HCT116 (cell line): ENCODE results near the gene LSS. TPM values are rescaled to one million over a fixed set of nuclear protein-coding genes. Genes with fewer than 3 reads are reported as not detected.

Experiments used
- ATAC-seq: fragments of 200-7000 bp; cut with Tn5 transposase; 2 replicates; pipeline ENCODE4 v1.9.1; 2020; ENCODE audit warnings: mild to moderate bottlenecking, moderate library complexity
- BruUV-seq: library from RNA; stranded (reverse); fragments of 400-500 nt; replicated peaks from 2 replicates; lab custom pipeline; 2021; lab: Mats Ljungman, UMichigan
- CTCF ChIA-PET: fragments of 300-600 bp; sonication (Branson Sonifier 250); formaldehyde crosslinking; loops from one replicate; lab custom pipeline; 2021; ENCODE audit warnings: antibody characterized with exemption; lab: Charles Lee
- POLR2A ChIA-PET: fragments of 300-600, 350-600 bp; sonication (Branson Sonifier 250); formaldehyde crosslinking; loops from one replicate; lab custom pipeline; 2021; ENCODE audit warnings: antibody characterized with exemption; lab: Charles Lee
- RAD21 ChIA-PET, 2 experiments: fragments of 300-600 bp; sonication (Branson Sonifier 250); formaldehyde crosslinking; loops; one replicate each; lab custom pipeline; 2023; ENCODE audit warnings: low total read pairs in 2 of 2; ENCODE audit not compliant: uncharacterized antibody in 2 of 2, unreplicated experiment in 2 of 2, low non-redundant PET in 1 of 2; lab: Charles Lee
- DNase-seq: peaks from one replicate; pipeline ENCODE4 v3.0.0-alpha.2; 2010; ENCODE audit warnings: low read depth, low spot score
- H2AFZ ChIP-seq: fragments of 200-600 bp; shearing (Covaris generic), sonication (generic); 2 replicates; pipeline ENCODE4 v1.6.1; 2017; ENCODE audit warnings: low read depth, mixed run types, mixed read lengths, antibody characterized with exemption, low read length; ENCODE audit not compliant: poor library complexity, severe bottlenecking
- H3K27ac ChIP-seq: 2 replicates; pipeline ENCODE4 v1.5.1; 2012; ENCODE audit warnings: low read depth, low read length
- H3K27me3 ChIP-seq: fragments of 200-600 bp; sonication (generic); 2 replicates; pipeline ENCODE4 v1.6.1; 2016; ENCODE audit warnings: mixed run types, low read length, mixed read lengths; ENCODE audit not compliant: insufficient read depth
- H3K36me3 ChIP-seq, 2 experiments: fragments of 200-500 bp in 1 of 2; fragments of 200-600 bp in 1 of 2; sonication (Bioruptor generic) in 1 of 2; sonication (generic) in 1 of 2; 2 replicates each; pipeline versions ENCODE4 v1.5.1 to v1.6.1; 2014 to 2016; ENCODE audit warnings: low read length in 2 of 2, inconsistent platforms in 1 of 2, mixed read lengths in 1 of 2, mixed run types in 1 of 2; ENCODE audit not compliant: insufficient read depth in 2 of 2, control insufficient read depth in 1 of 2
- H3K4me1 ChIP-seq, 2 experiments: fragments of 200-600 bp in 1 of 2; sonication (generic) in 1 of 2; 2 replicates each; pipeline versions ENCODE4 v1.5.1 to v1.6.1; 2012 to 2017; ENCODE audit warnings: low read length in 2 of 2, inconsistent platforms in 1 of 2, mild to moderate bottlenecking in 1 of 2, mixed read lengths in 1 of 2, mixed run types in 1 of 2, moderate library complexity in 1 of 2; ENCODE audit not compliant: insufficient read depth in 2 of 2, control insufficient read depth in 1 of 2
- H3K4me2 ChIP-seq: fragments of 200-600 bp; sonication (generic); 2 replicates; pipeline ENCODE4 v1.6.1; 2017; ENCODE audit warnings: mixed run types, low read length, mixed read lengths
- H3K4me3 ChIP-seq, 2 experiments: fragments of 200-600 bp in 1 of 2; sonication (generic) in 1 of 2; replicated peaks in 1 of 2; 2 replicates each; pipeline ENCODE4 v1.5.1; 2011 to 2016; ENCODE audit warnings: low read length in 2 of 2, control low read depth in 1 of 2, low read depth in 1 of 2, mild to moderate bottlenecking in 1 of 2, mixed read lengths in 1 of 2, mixed run types in 1 of 2
- H3K79me2 ChIP-seq: fragments of 200-600 bp; sonication (generic); 2 replicates; pipeline ENCODE4 v1.6.1; 2017; ENCODE audit warnings: mild to moderate bottlenecking, mixed run types, low read length, moderate library complexity, mixed read lengths; ENCODE audit not compliant: insufficient read depth
- H3K9ac ChIP-seq: fragments of 200-600 bp; sonication (generic); 2 replicates; pipeline ENCODE4 v1.6.1; 2016; ENCODE audit warnings: low read length, mixed read lengths
- H3K9me2 ChIP-seq: fragments of 200-600 bp; sonication (generic), shearing (Covaris generic); 2 replicates; pipeline ENCODE4 v1.6.1; 2017; ENCODE audit warnings: mixed run types, mild to moderate bottlenecking, moderate library complexity; ENCODE audit not compliant: insufficient read depth
- H3K9me3 ChIP-seq, 2 experiments: fragments of 200-500 bp in 1 of 2; fragments of 200-600 bp in 1 of 2; sonication (Bioruptor generic) in 1 of 2; sonication (generic) in 1 of 2; 2 replicates each; pipeline ENCODE4 v1.6.1; 2014 to 2017; ENCODE audit warnings: low read length in 2 of 2, mixed read lengths in 2 of 2, inconsistent platforms in 1 of 2, low read depth in 1 of 2, mild to moderate bottlenecking in 1 of 2, mixed run types in 1 of 2, moderate library complexity in 1 of 2; ENCODE audit not compliant: control insufficient read depth in 1 of 2, insufficient read depth in 1 of 2
- H4K20me1 ChIP-seq: fragments of 200-600 bp; sonication (generic), shearing (Covaris generic); 2 replicates; pipeline ENCODE4 v1.6.1; 2017; ENCODE audit warnings: mixed run types, mild to moderate bottlenecking, moderate library complexity; ENCODE audit not compliant: insufficient read depth
- CBX3 ChIP-seq: IDR thresholded peaks from 2 replicates; pipeline ENCODE4 v1.6.1; 2012; ENCODE audit warnings: low read depth
- ELF1 ChIP-seq: IDR thresholded peaks from 2 replicates; pipeline ENCODE4 v1.6.1; 2012; ENCODE audit warnings: low read depth, borderline replicate concordance
- EZH2 ChIP-seq: fragments of 200-600 bp; sonication (generic); IDR thresholded peaks from 2 replicates; pipeline ENCODE4 v1.6.1; 2017; ENCODE audit warnings: antibody characterized with exemption, mixed run types
- EZH2phosphoT487 ChIP-seq: fragments of 200-600 bp; IDR thresholded peaks from 2 replicates; pipeline ENCODE4 v1.6.1; 2018; ENCODE audit warnings: antibody characterized with exemption, borderline replicate concordance
- JUND ChIP-seq: IDR thresholded peaks from 2 replicates; pipeline ENCODE4 v1.6.1; 2012
- MAX ChIP-seq: IDR thresholded peaks from 2 replicates; pipeline ENCODE4 v1.6.1; 2012
- POLR2AphosphoS5 ChIP-seq: IDR thresholded peaks from 2 replicates; pipeline ENCODE4 v1.6.1; 2011; ENCODE audit warnings: mild to moderate bottlenecking, low read depth, low read length, moderate library complexity
- SP1 ChIP-seq: IDR thresholded peaks from 2 replicates; pipeline ENCODE4 v1.6.1; 2012; ENCODE audit warnings: low read depth
- TCF7L2 ChIP-seq: IDR thresholded peaks from 2 replicates; pipeline ENCODE4 v1.7.0; 2011; ENCODE audit warnings: borderline replicate concordance, inconsistent platforms; ENCODE audit not compliant: insufficient read depth, insufficient read length; ENCODE audit errors: extremely low read depth
- ZFX ChIP-seq: fragments of 450-650 bp; IDR thresholded peaks from 2 replicates; pipeline ENCODE4 v1.6.1; 2017
- ZNF274 ChIP-seq: fragments of 200-500 bp; sonication (Bioruptor generic); IDR thresholded peaks from 2 replicates; pipeline ENCODE4 v1.6.1; 2014; ENCODE audit warnings: mild to moderate bottlenecking, low read depth, low read length, inconsistent platforms
- intact Hi-C: fragments of 100-400 bp; cut with micrococcal nuclease; formaldehyde crosslinking; loops from 2 replicates; pipeline ENCODE4 v1.10.0; 2022
- total RNA-seq: library from RNA; stranded (reverse); gene quantifications from one replicate; pipeline ENCODE4 v1.2.1, GENCODE V29; 2021; ENCODE audit not compliant: unreplicated experiment
- TF ChIP-seq, protein P1 (sequence below), 3 experiments: fragments of 200-600 bp in 1 of 3; sonication (generic) in 1 of 3; IDR thresholded peaks in 2 of 3; conservative IDR thresholded peaks in 1 of 3; 2 replicates each; pipeline ENCODE4 v1.5.1; 2012 to 2017; ENCODE audit warnings: low read depth in 2 of 3, low read length in 2 of 3, antibody characterized with exemption in 1 of 3, borderline replicate concordance in 1 of 3, control low read depth in 1 of 3, mild to moderate bottlenecking in 1 of 3, mixed read lengths in 1 of 3, mixed run types in 1 of 3, moderate library complexity in 1 of 3; ENCODE audit not compliant: insufficient read depth in 1 of 3
- TF ChIP-seq, protein P2 (sequence below): IDR thresholded peaks from 2 replicates; pipeline ENCODE4 v1.6.1; 2012

Gene LSS
- total RNA-seq, 1 experiment from 2014 or later, result 44.7 TPM

DNA sequence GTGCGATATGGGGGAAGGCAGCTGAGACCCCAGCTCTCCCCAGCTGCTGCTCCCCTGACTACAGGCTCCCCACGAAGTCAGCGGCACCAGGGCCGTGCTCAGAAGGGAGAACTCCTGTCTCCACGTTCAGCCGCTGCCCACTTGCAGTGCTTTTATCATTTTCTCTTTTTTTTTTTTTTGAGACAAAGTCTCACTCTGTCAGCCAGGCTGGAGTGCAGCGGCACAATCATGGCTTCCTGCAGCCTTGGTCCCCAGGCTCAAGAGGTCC, 72.3 kb downstream of the LSS start:
- H3K36me3 ChIP-seq, result no peaks in the 10 kb centered on the region
- no TSS peak for BruUV-seq
- no peak overlapping the region for H3K4me3 ChIP-seq
- H3K9me3 ChIP-seq, result no peaks in the 10 kb centered on the region
- no peaks in the 10 kb centered on the region for H4K20me1 ChIP-seq
- POLR2A ChIA-PET, result no interaction called here
- CTCF ChIA-PET, result no interaction called here
- TF ChIP-seq TCF7L2 (no peak), EZH2 (no peak), SP1 (no peak), JUND (no peak), CBX3 (no peak), ZNF274 (no peak), ELF1 (no peak), POLR2AphosphoS5 (no peak), EZH2phosphoT487 (no peak), ZFX (no peak), MAX (no peak)
- TF ChIP-seq, protein P1, sequence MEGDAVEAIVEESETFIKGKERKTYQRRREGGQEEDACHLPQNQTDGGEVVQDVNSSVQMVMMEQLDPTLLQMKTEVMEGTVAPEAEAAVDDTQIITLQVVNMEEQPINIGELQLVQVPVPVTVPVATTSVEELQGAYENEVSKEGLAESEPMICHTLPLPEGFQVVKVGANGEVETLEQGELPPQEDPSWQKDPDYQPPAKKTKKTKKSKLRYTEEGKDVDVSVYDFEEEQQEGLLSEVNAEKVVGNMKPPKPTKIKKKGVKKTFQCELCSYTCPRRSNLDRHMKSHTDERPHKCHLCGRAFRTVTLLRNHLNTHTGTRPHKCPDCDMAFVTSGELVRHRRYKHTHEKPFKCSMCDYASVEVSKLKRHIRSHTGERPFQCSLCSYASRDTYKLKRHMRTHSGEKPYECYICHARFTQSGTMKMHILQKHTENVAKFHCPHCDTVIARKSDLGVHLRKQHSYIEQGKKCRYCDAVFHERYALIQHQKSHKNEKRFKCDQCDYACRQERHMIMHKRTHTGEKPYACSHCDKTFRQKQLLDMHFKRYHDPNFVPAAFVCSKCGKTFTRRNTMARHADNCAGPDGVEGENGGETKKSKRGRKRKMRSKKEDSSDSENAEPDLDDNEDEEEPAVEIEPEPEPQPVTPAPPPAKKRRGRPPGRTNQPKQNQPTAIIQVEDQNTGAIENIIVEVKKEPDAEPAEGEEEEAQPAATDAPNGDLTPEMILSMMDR (IDR thresholded peaks at IDR 0.05 in 2 of 3, conservative IDR thresholded peaks at IDR 0.05 in 1 of 3; ENCODE audit: borderline replicate concordance in 1 of 3, insufficient read depth in 1 of 3, low read depth in 2 of 3, low read length in 2 of 3), result no peak
- TF ChIP-seq, protein P2, sequence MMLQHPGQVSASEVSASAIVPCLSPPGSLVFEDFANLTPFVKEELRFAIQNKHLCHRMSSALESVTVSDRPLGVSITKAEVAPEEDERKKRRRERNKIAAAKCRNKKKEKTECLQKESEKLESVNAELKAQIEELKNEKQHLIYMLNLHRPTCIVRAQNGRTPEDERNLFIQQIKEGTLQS, result no peak
- no peaks in the 10 kb centered on the region for H3K27me3 ChIP-seq
- no peak for DNase-seq
- no peak overlapping the region for H3K27ac ChIP-seq
- RAD21 ChIA-PET, result no interaction called here
- no peak overlapping the region for H3K4me2 ChIP-seq
- intact Hi-C loops, result no loop called here
- ATAC-seq, result no peak
- no peaks in the 10 kb centered on the region for H3K79me2 ChIP-seq
- peaks cover 7 to 8% of the 10 kb centered on the region in 2 experiments; a peak in 3 of 4 replicates for H3K4me1 ChIP-seq
- no peak overlapping the region for H3K9ac ChIP-seq
- H3K9me2 ChIP-seq, result no peaks in the 10 kb centered on the region
- H2AFZ ChIP-seq, result no peak overlapping the region
